HepG2 (cell line): ENCODE measurements around the gene ANKRD40. TPM values are rescaled to one million over a fixed set of nuclear protein-coding genes. Genes with fewer than 3 reads are reported as not detected.

Experiments used
- AHDC1 ChIP-seq: sonication (generic); formaldehyde crosslinking; IDR thresholded peaks from 2 replicates; pipeline ENCODE4 v1.5.1; 2020; ENCODE audit warnings: mild to moderate bottlenecking, missing genetic modification reagents, borderline replicate concordance
- IKZF5 ChIP-seq: IDR thresholded peaks from 2 replicates; pipeline ENCODE4 v1.6.1; 2018; ENCODE audit warnings: missing genetic modification reagents, mild to moderate bottlenecking, missing compliant biosample characterization
- KLF13 ChIP-seq: sonication (generic); formaldehyde crosslinking; IDR thresholded peaks from 2 replicates; pipeline ENCODE4 v1.4.0; 2020; ENCODE audit warnings: mild to moderate bottlenecking, missing genetic modification reagents
- NFE2 ChIP-seq: sonication (generic); formaldehyde crosslinking; IDR thresholded peaks from 2 replicates; pipeline ENCODE4 v1.4.0; 2020; ENCODE audit warnings: missing genetic modification reagents
- NR3C1 ChIP-seq: sonication (generic); formaldehyde crosslinking; IDR thresholded peaks from 2 replicates; pipeline ENCODE4 v1.4.0; 2020; ENCODE audit warnings: missing genetic modification reagents
- PRDM10 ChIP-seq: sonication (generic); formaldehyde crosslinking; IDR thresholded peaks from 2 replicates; pipeline ENCODE4 v1.4.0; 2020; ENCODE audit warnings: low read depth, missing genetic modification reagents
- polyA plus RNA-seq, 8 experiments: library from polyadenylated mRNA; depleted of rRNA in 3 of 8; stranded (reverse) in 7 of 8; unstranded in 1 of 8; fragments of >200 nt; fragmentation: Illumina TruSeq in 4 of 8; extraction: Trizol in 4 of 8; gene quantifications; 2 replicates each; pipeline versions ENCODE4 v1.2.1 to v1.2.3, GENCODE V29; 2011 to 2016; ENCODE audit warnings: low read depth in 4 of 8, missing spikeins in 1 of 8, mixed read lengths in 1 of 8; ENCODE audit not compliant: insufficient read depth in 1 of 8
- total RNA-seq, 5 experiments: library from RNA; depleted of rRNA; stranded (reverse); fragments of >200 nt; fragmentation: Illumina TruSeq; extraction: Trizol; gene quantifications; 2 replicates each; pipeline ENCODE4 v1.2.3, GENCODE V29; 2016; ENCODE audit warnings: low read depth in 1 of 5
- TF ChIP-seq, protein P1 (sequence below): sonication (generic); formaldehyde crosslinking; IDR thresholded peaks from 2 replicates; pipeline ENCODE4 v1.4.0; 2020; ENCODE audit warnings: missing genetic modification reagents

ANKRD40 gene
- total and polyA plus RNA-seq, 2 of the 13 experiments (the other 11 are each of a cell fraction or from before 2014, with no cell fraction given): 35.0 to 46.4 TPM

DNA sequence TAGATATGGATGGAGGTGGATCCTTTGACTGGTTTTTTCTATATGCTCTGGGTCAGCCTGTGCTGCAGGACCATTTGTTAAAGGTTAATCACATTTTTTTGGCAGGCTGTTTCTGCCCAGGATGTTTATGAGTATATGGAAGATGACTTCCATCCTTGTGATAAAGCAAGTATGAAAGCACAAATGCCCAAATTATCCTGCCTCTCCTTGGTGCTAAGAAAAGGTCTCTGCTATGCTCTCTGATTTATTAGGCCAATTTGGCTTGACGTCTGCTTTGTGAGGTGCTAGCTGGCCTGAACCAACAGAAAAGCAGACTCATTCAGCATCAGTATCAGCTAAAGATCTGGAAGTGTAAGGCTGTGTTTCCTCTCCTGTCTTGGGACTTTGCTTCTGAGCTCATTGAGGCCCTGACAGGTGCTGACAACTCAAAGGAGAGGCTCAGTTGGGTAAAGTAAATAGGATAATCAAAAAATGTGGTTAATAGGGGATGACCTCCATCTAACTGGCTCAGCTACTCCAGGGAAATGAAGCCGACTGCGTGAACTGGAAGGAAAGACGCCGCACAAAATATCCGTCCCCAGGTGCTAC lies 15.2 kb downstream of the ANKRD40 start (continued):
- TF ChIP-seq PRDM10 (CRISPR knock-in tag) (peak; percentile 20; the same call in 1 of the 2 replicates), KLF13 (CRISPR knock-in tag) (no peak), NFE2 (CRISPR knock-in tag) (peak; percentile 51; the same call in 1 of the 2 replicates), NR3C1 (no peak), AHDC1 (CRISPR knock-in tag) (no peak), IKZF5 (peak; percentile 13; the same call in 1 of the 2 replicates)
- TF ChIP-seq, protein P1, sequence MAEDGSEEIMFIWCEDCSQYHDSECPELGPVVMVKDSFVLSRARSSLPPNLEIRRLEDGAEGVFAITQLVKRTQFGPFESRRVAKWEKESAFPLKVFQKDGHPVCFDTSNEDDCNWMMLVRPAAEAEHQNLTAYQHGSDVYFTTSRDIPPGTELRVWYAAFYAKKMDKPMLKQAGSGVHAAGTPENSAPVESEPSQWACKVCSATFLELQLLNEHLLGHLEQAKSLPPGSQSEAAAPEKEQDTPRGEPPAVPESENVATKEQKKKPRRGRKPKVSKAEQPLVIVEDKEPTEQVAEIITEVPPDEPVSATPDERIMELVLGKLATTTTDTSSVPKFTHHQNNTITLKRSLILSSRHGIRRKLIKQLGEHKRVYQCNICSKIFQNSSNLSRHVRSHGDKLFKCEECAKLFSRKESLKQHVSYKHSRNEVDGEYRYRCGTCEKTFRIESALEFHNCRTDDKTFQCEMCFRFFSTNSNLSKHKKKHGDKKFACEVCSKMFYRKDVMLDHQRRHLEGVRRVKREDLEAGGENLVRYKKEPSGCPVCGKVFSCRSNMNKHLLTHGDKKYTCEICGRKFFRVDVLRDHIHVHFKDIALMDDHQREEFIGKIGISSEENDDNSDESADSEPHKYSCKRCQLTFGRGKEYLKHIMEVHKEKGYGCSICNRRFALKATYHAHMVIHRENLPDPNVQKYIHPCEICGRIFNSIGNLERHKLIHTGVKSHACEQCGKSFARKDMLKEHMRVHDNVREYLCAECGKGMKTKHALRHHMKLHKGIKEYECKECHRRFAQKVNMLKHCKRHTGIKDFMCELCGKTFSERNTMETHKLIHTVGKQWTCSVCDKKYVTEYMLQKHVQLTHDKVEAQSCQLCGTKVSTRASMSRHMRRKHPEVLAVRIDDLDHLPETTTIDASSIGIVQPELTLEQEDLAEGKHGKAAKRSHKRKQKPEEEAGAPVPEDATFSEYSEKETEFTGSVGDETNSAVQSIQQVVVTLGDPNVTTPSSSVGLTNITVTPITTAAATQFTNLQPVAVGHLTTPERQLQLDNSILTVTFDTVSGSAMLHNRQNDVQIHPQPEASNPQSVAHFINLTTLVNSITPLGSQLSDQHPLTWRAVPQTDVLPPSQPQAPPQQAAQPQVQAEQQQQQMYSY (CRISPR knock-in tag): no peak
